HG03064 (cell line): ENCODE data around the gene ADAMTSL3.
"Not testable (repeated sequence)": the region's sequence is repeated elsewhere in the genome, so short reads cannot be mapped to it uniquely, and the experiment has no call there.

Experiments used
- ATAC-seq: cut with Tn5 transposase; IDR thresholded peaks from one replicate; pipeline ENCODE4 v1.9.1; 2021; ENCODE audit warnings: low read depth; ENCODE audit not compliant: unreplicated experiment

ADAMTSL3 gene

GRCh38 chr15:83734487-83734886 is 80.6 kb downstream of the ADAMTSL3 start:
- ATAC-seq: no peak

- no peak for ATAC-seq
Observed at GRCh38 chr15:83739629-83740028, 85.7 kb downstream of the ADAMTSL3 start.

GRCh38 chr15:83745771-83746170 is 91.8 kb downstream of the ADAMTSL3 start:
- no peak for ATAC-seq

- ATAC-seq: no peak
Observed at GRCh38 chr15:83746231-83746630, 92.3 kb downstream of the ADAMTSL3 start.

- no peak for ATAC-seq
Observed at GRCh38 chr15:83747050-83747717, 93.3 kb downstream of the ADAMTSL3 start.

GRCh38 chr15:83747718-83748110 is 93.8 kb downstream of the ADAMTSL3 start:
- ATAC-seq: no peak

- no peak for ATAC-seq
Observed at GRCh38 chr15:83753872-83754493, 100.1 kb downstream of the ADAMTSL3 start.

- ATAC-seq: not testable (repeated sequence)
Observed at GRCh38 chr15:83757291-83757690, 103.4 kb downstream of the ADAMTSL3 start.

- ATAC-seq: no peak
Observed at GRCh38 chr15:83762367-83762766, 108.4 kb downstream of the ADAMTSL3 start.

GRCh38 chr15:83764201-83764838 is 110.4 kb downstream of the ADAMTSL3 start:
- no peak for ATAC-seq

GRCh38 chr15:83766339-83766738 is 112.4 kb downstream of the ADAMTSL3 start:
- ATAC-seq: no peak

- ATAC-seq: no peak
Observed at GRCh38 chr15:83767741-83768140, 113.8 kb downstream of the ADAMTSL3 start.

GRCh38 chr15:83769411-83769999 is 115.6 kb downstream of the ADAMTSL3 start:
- ATAC-seq: no peak

- ATAC-seq: no peak
Observed at GRCh38 chr15:83775738-83776137, 121.8 kb downstream of the ADAMTSL3 start.

GRCh38 chr15:83776986-83777385 is 123.1 kb downstream of the ADAMTSL3 start:
- ATAC-seq: no peak

- ATAC-seq: no peak
Observed at GRCh38 chr15:83783227-83783626, 129.3 kb downstream of the ADAMTSL3 start.

- no peak for ATAC-seq
Observed at GRCh38 chr15:83784975-83785374, 131.1 kb downstream of the ADAMTSL3 start.

GRCh38 chr15:83786336-83786735 is 132.4 kb downstream of the ADAMTSL3 start:
- no peak for ATAC-seq

GRCh38 chr15:83793069-83793468 is 139.1 kb downstream of the ADAMTSL3 start:
- ATAC-seq: no peak

GRCh38 chr15:83794209-83794608 is 140.3 kb downstream of the ADAMTSL3 start:
- no peak for ATAC-seq

- no peak for ATAC-seq
Observed at GRCh38 chr15:83809345-83809744, 155.4 kb downstream of the ADAMTSL3 start.

- no peak for ATAC-seq
Observed at GRCh38 chr15:83810110-83810509, 156.2 kb downstream of the ADAMTSL3 start.
